OCI-LY3 (cell line): ENCODE measurements around the gene CCDC154.

Experiments
- H2AFZ ChIP-seq: fragments of 200-600, 300-600 bp; shearing (Covaris generic); 2 replicates; pipeline ENCODE4 v1.6.0; 2014; ENCODE audit warnings: antibody characterized with exemption, low read depth, low read length
- H3K27ac ChIP-seq: fragments of 200-600, 300-600 bp; sonication (generic); 2 replicates; pipeline ENCODE4 v1.5.1; 2014; ENCODE audit warnings: mild to moderate bottlenecking, low read length, moderate library complexity, mixed read lengths
- H3K27me3 ChIP-seq: fragments of 200-600, 300-600 bp; sonication (generic); 2 replicates; pipeline ENCODE4 v1.6.1; 2014; ENCODE audit warnings: low read depth, low read length, mixed read lengths
- H3K36me3 ChIP-seq: fragments of 200-600, 300-600 bp; sonication (generic); replicated peaks from 2 replicates; pipeline ENCODE3; 2014; ENCODE audit warnings: low read depth, low read length, mixed read lengths
- H3K4me1 ChIP-seq: fragments of 300-600, 200-600 bp; sonication (generic); 2 replicates; pipeline ENCODE4 v1.6.1; 2014; ENCODE audit warnings: low read length, mixed read lengths
- H3K4me2 ChIP-seq: fragments of 200-600, 300-600 bp; sonication (generic); 2 replicates; pipeline ENCODE4 v1.6.1; 2014; ENCODE audit warnings: low read length, mixed read lengths
- H3K4me3 ChIP-seq: fragments of 300-600, 200-600 bp; sonication (generic); 2 replicates; pipeline ENCODE4 v1.5.1; 2014; ENCODE audit warnings: antibody characterized with exemption, mild to moderate bottlenecking, low read length, moderate library complexity
- H3K79me2 ChIP-seq: fragments of 300-600, 200-600 bp; shearing (Covaris generic); 2 replicates; pipeline ENCODE4 v1.6.1; 2014; ENCODE audit warnings: mild to moderate bottlenecking, low read length, mixed read lengths
- H3K9ac ChIP-seq: fragments of 300-600, 200-600 bp; shearing (Covaris generic); 2 replicates; pipeline ENCODE4 v1.6.0; 2014; ENCODE audit warnings: mild to moderate bottlenecking, low read length, moderate library complexity
- H3K9me3 ChIP-seq: fragments of 200-600, 300-600 bp; shearing (Covaris generic); 2 replicates; pipeline ENCODE4 v1.6.1; 2014; ENCODE audit warnings: low read length, mixed read lengths; ENCODE audit not compliant: insufficient read depth
- H4K20me1 ChIP-seq: fragments of 200-600, 300-600 bp; sonication (generic); 2 replicates; pipeline ENCODE4 v1.6.1; 2016; ENCODE audit warnings: low read length, mixed read lengths; ENCODE audit not compliant: insufficient read depth
- CTCF ChIP-seq: fragments of 200-600, 300-600 bp; sonication (generic); IDR thresholded peaks from 2 replicates; pipeline ENCODE4 v1.5.1; 2014; ENCODE audit warnings: antibody characterized with exemption, low read length, low read depth
- EZH2phosphoT487 ChIP-seq: fragments of 200-600 bp; shearing (Covaris generic); IDR thresholded peaks from 2 replicates; pipeline ENCODE4 v1.6.1; 2018; ENCODE audit warnings: antibody characterized with exemption, mixed run types, low read depth

Gene CCDC154

GRCh38 chr16:1392826-1393225 is 51.5 kb downstream of the CCDC154 start:
- H3K9ac ChIP-seq = no peak overlapping the region

GRCh38 chr16:1390239-1390779 is 54.0 kb downstream of the CCDC154 start:
- Histone ChIP-seq H3K4me3 (no peak overlapping the region), H3K4me1 (no peaks in the 10 kb centered on the region), H3K27me3 (no peaks in the 10 kb centered on the region), H3K27ac (no peak overlapping the region), H3K36me3 (no peaks in the 10 kb centered on the region), H4K20me1 (no peaks in the 10 kb centered on the region), H3K9ac (no peak overlapping the region), H3K79me2 (no peaks in the 10 kb centered on the region), H3K9me3 (no peaks in the 10 kb centered on the region), H2AFZ (no peak overlapping the region), H3K4me2 (no peak overlapping the region)
- TF ChIP-seq EZH2phosphoT487 (no peak), CTCF (no peak)

More at GRCh38 chr16:1392826-1393225, 51.5 kb downstream of the CCDC154 start:
- no peak overlapping the region for H3K4me3 ChIP-seq
- H3K79me2 ChIP-seq = no peaks in the 10 kb centered on the region
- H3K36me3 ChIP-seq = no peaks in the 10 kb centered on the region
- H2AFZ ChIP-seq = no peak overlapping the region
- H3K27ac ChIP-seq = no peak overlapping the region
- TF ChIP-seq EZH2phosphoT487 (no peak), CTCF (no peak)
- H4K20me1 ChIP-seq = no peaks in the 10 kb centered on the region
- no peak overlapping the region for H3K4me2 ChIP-seq
- no peaks in the 10 kb centered on the region for H3K4me1 ChIP-seq
- no peaks in the 10 kb centered on the region for H3K9me3 ChIP-seq
- H3K27me3 ChIP-seq = no peaks in the 10 kb centered on the region

GRCh38 chr16:1389762-1390161 is 54.6 kb downstream of the CCDC154 start:
- Histone ChIP-seq H3K27me3 (no peaks in the 10 kb centered on the region), H3K4me1 (no peaks in the 10 kb centered on the region), H3K79me2 (no peaks in the 10 kb centered on the region), H3K9me3 (no peaks in the 10 kb centered on the region), H3K4me3 (no peak overlapping the region), H4K20me1 (no peaks in the 10 kb centered on the region), H3K36me3 (peaks cover 3% of the 10 kb centered on the region), H3K4me2 (no peak overlapping the region), H3K9ac (no peak overlapping the region), H3K27ac (no peak overlapping the region), H2AFZ (no peak overlapping the region)
- TF ChIP-seq EZH2phosphoT487 (no peak), CTCF (no peak)

- no peaks in the 10 kb centered on the region for H3K4me1 ChIP-seq
Observed at GRCh38 chr16:1387331-1387730, 57.0 kb downstream of the CCDC154 start.

More at GRCh38 chr16:1387331-1387730, 57.0 kb downstream of the CCDC154 start:
- H4K20me1 ChIP-seq = no peaks in the 10 kb centered on the region
- H3K79me2 ChIP-seq = no peaks in the 10 kb centered on the region
- no peak overlapping the region for H3K9ac ChIP-seq
- no peak overlapping the region for H3K4me3 ChIP-seq
- no peak overlapping the region for H2AFZ ChIP-seq
- no peak overlapping the region for H3K4me2 ChIP-seq
- no peaks in the 10 kb centered on the region for H3K27me3 ChIP-seq
- no peak overlapping the region for H3K27ac ChIP-seq
- H3K36me3 ChIP-seq = peaks cover 4% of the 10 kb centered on the region
- no peaks in the 10 kb centered on the region for H3K9me3 ChIP-seq
- TF ChIP-seq CTCF = no peak
- no peak for TF ChIP-seq EZH2phosphoT487
